22Rv1 (cell line): ENCODE measurements around the gene ACTL8.

Experiments used
- ZFX ChIP-seq: fragments of 450-650 bp; IDR thresholded peaks from 2 replicates; pipeline ENCODE4 v1.6.1; 2017; ENCODE audit warnings: antibody characterized with exemption, borderline replicate concordance
- TF ChIP-seq, protein P1 (sequence below): fragments of 450-650 bp; IDR thresholded peaks from 2 replicates; pipeline ENCODE4 v1.5.1; 2017; ENCODE audit warnings: mild to moderate bottlenecking

GRCh38 chr1:17736625-17737024 is 18.5 kb upstream of the ACTL8 start:
- TF ChIP-seq, protein P1, sequence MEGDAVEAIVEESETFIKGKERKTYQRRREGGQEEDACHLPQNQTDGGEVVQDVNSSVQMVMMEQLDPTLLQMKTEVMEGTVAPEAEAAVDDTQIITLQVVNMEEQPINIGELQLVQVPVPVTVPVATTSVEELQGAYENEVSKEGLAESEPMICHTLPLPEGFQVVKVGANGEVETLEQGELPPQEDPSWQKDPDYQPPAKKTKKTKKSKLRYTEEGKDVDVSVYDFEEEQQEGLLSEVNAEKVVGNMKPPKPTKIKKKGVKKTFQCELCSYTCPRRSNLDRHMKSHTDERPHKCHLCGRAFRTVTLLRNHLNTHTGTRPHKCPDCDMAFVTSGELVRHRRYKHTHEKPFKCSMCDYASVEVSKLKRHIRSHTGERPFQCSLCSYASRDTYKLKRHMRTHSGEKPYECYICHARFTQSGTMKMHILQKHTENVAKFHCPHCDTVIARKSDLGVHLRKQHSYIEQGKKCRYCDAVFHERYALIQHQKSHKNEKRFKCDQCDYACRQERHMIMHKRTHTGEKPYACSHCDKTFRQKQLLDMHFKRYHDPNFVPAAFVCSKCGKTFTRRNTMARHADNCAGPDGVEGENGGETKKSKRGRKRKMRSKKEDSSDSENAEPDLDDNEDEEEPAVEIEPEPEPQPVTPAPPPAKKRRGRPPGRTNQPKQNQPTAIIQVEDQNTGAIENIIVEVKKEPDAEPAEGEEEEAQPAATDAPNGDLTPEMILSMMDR, result no peak
- no peak for TF ChIP-seq ZFX
